ENCODE measurements around the gene EPHB1. TPM values are rescaled to one million over a fixed set of nuclear protein-coding genes. Genes with fewer than 3 reads are reported as not detected.
"Not testable (repeated sequence)": the region's sequence is repeated elsewhere in the genome, so short reads cannot be mapped to it uniquely, and the experiment has no call there.

The EPHB1 gene
- total RNA-seq, 1 donor from 2014 or later, result 17.4 TPM

GRCh38 chr3:134952371-134952770 lies 157.3 kb downstream of the EPHB1 start:
- DNase-seq (ENCODE audit: low read depth), result no peak

GRCh38 chr3:134955874-134956273 lies 160.8 kb downstream of the EPHB1 start:
- DNase-seq (ENCODE audit: low read depth), result no peak

GRCh38 chr3:134956395-134956794 lies 161.3 kb downstream of the EPHB1 start:
- DNase-seq (ENCODE audit: low read depth), result no peak

- DNase-seq (ENCODE audit: low read depth), result no peak
Observed at GRCh38 chr3:134956844-134957243, 161.8 kb downstream of the EPHB1 start.

GRCh38 chr3:134959516-134959915 lies 164.5 kb downstream of the EPHB1 start:
- no peak for DNase-seq (ENCODE audit: low read depth)

- no peak for DNase-seq (ENCODE audit: low read depth)
Observed at GRCh38 chr3:134964226-134964625, 169.2 kb downstream of the EPHB1 start.

- DNase-seq (ENCODE audit: low read depth), result no peak
Observed at GRCh38 chr3:134965865-134966481, 170.9 kb downstream of the EPHB1 start.

GRCh38 chr3:134970895-134971294 lies 175.8 kb downstream of the EPHB1 start:
- no peak for DNase-seq (ENCODE audit: low read depth)

- no peak for DNase-seq (ENCODE audit: low read depth)
Observed at GRCh38 chr3:134971306-134971705, 176.2 kb downstream of the EPHB1 start.

- DNase-seq (ENCODE audit: low read depth), result not testable (repeated sequence)
Observed at GRCh38 chr3:134971907-134972306, 176.8 kb downstream of the EPHB1 start.

GRCh38 chr3:134972836-134973455 lies 177.9 kb downstream of the EPHB1 start:
- DNase-seq (ENCODE audit: low read depth), result no peak

- peak; percentile 26 for DNase-seq (ENCODE audit: low read depth)
Observed at GRCh38 chr3:134974624-134975023, 179.6 kb downstream of the EPHB1 start.

- DNase-seq (ENCODE audit: low read depth), result no peak
Observed at GRCh38 chr3:134976948-134977347, 181.9 kb downstream of the EPHB1 start.

- DNase-seq (ENCODE audit: low read depth), result peak; percentile 10
Observed at GRCh38 chr3:134978658-134979057, 183.6 kb downstream of the EPHB1 start.

- peak; percentile 25 for DNase-seq (ENCODE audit: low read depth)
Observed at GRCh38 chr3:134985864-134986715, 191.0 kb downstream of the EPHB1 start.

GRCh38 chr3:134988666-134989065 lies 193.6 kb downstream of the EPHB1 start:
- no peak for DNase-seq (ENCODE audit: low read depth)

GRCh38 chr3:134991003-134991402 lies 195.9 kb downstream of the EPHB1 start:
- no peak for DNase-seq (ENCODE audit: low read depth)

- DNase-seq (ENCODE audit: low read depth), result no peak
Observed at GRCh38 chr3:134991472-134992010, 196.5 kb downstream of the EPHB1 start.

- DNase-seq (ENCODE audit: low read depth), result no peak
Observed at GRCh38 chr3:134992180-134992579, 197.1 kb downstream of the EPHB1 start.

GRCh38 chr3:134992586-134992985 lies 197.5 kb downstream of the EPHB1 start:
- peak; percentile 26 for DNase-seq (ENCODE audit: low read depth)

- no peak for DNase-seq (ENCODE audit: low read depth)
Observed at GRCh38 chr3:134993011-134993410, 198.0 kb downstream of the EPHB1 start.

- DNase-seq (ENCODE audit: low read depth), result no peak
Observed at GRCh38 chr3:134998158-134998557, 203.1 kb downstream of the EPHB1 start.

- DNase-seq (ENCODE audit: low read depth), result no peak
Observed at GRCh38 chr3:134998855-134999254, 203.8 kb downstream of the EPHB1 start.
